Stimulated activated CD4-positive, alpha-beta T cell treated with anti-CD3 and anti-CD28 coated beads, TNF-alpha, amount 100 ng/mL, for 4 hours (primary cell): ENCODE measurements around the gene CFAP74.

Source experiments
- DNase-seq, 3 experiments: peaks; one replicate each; pipeline ENCODE4 v3.0.0-alpha.2; 2020; ENCODE audit warnings: low read depth in 3 of 3

Gene CFAP74

DNA sequence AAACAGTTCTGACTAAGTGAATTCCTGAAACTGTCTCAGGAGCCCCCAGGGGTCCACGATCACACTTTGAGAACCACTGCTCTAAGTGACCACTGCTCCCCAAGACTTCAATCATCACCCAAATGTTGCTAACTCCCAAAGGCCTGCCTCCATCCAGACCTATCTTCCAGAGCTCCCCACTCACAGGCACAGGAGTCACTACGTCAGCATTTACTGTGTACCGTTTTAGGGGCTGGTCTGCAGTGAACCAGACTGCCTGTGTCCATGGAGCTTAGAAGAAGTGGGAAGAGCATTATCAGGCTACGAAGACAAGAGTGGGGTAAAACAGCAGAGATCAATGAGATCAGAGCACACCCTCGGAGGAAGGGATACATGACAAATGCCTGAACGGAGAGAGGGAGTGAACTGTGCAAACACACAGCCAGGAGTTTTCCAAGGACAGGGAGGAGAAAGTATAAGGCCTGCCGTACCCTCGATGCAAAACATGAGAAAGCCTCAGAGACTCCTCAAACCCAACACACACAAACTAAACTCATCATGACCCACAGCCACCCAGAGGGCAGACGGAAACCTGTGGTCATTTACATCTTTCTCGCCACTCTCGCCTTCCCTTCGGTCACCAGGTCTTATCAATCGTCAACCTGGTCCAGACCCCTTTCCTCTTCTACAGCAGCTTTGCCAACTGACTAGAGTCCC, 122.8 kb downstream of the CFAP74 start:
- no peak for DNase-seq

- DNase-seq, result no peak
Observed at GRCh38 chr1:1879942-1880341, 123.6 kb downstream of the CFAP74 start.

- no peak for DNase-seq
Observed at GRCh38 chr1:1877865-1878436, 125.6 kb downstream of the CFAP74 start.

DNA sequence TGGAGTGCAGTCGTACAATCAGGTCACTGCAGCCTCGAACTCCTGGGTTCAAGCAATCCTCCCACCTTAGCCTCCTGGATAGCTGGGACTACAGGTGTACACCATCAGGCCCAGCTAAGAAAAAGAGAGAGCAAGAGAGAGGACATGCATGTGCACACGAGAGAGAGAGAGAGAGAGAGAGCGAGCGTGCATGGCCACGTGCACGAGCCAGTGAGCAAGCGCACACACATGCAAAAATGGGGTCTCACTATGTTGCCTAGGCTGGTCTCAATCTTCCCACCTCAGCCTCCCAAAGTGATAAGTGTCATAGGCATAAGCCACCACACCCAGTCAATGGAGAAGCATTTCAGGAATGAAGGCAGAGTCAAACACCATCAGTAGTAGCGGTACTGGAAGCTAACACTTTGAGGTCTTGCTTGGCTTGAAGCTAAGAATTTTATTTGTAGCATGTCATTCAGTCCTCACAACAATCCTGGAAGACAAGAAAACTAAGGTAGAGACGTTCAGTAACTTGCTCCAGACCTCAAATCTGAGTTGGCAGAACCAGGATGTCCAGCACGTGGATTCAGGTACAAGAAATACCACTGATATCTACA, 127.2 kb downstream of the CFAP74 start:
- DNase-seq, result no peak

- DNase-seq, result no peak
Observed at GRCh38 chr1:1875932-1876331, 127.7 kb downstream of the CFAP74 start.

- no peak for DNase-seq
Observed at GRCh38 chr1:1874901-1875300, 128.7 kb downstream of the CFAP74 start.

DNA sequence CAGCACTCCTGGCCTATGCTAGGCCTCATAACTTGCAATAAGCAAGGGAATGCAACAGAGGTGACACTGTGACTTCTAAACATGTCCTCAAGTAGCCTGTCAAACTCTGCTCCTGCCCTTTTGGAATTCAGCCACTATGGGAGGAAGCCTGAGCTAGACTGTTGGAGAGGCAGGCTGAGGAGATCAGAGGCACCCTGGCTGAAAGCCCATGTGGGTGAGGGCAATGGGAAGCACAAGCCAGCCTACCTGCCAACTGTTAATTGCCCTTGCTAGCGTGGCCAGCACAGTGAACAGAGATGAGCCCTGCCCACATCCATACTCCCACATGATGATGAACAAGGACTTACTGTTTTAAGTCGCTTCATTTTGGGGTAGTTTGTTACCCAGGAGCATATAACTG, 130.4 kb downstream of the CFAP74 start:
- DNase-seq, result no peak

GRCh38 chr1:1872329-1872994, 131.1 kb downstream of the CFAP74 start:
- no peak for DNase-seq
